Right lung (tissue), 5 donors: ENCODE data around the gene KCNK4. TPM values are rescaled to one million over a fixed set of nuclear protein-coding genes. Genes with fewer than 3 reads are reported as not detected.

Experiments used
- DNase-seq, 2 donors: peaks; one replicate each; pipeline ENCODE4 v3.0.0-alpha.2; 2013
- polyA plus RNA-seq, 5 donors: library from polyadenylated mRNA; unstranded; fragments of 120-200 nt; gene quantifications; one replicate each; pipeline versions ENCODE4 v1.2.1 to v1.2.3, GENCODE V29; 2013; ENCODE audit warnings: inconsistent platforms in 1 of 5, low replicate concordance in 1 of 5; ENCODE audit not compliant: insufficient read length in 5 of 5, insufficient read depth in 1 of 5

The KCNK4 gene
- polyA plus RNA-seq, 5 donors = 0.09 to 0.10 TPM; not detected in 3

GRCh38 chr11:64289002-64289564 lies 2.0 kb upstream of the KCNK4 start:
- no peak for DNase-seq

- no peak for DNase-seq
Observed at GRCh38 chr11:64290352-64291261, 495 bp upstream of the KCNK4 start.

- DNase-seq = no peak
Observed at GRCh38 chr11:64291752-64292459, 804 bp downstream of the KCNK4 start.

GRCh38 chr11:64292460-64293254 lies 1.6 kb downstream of the KCNK4 start:
- no peak for DNase-seq

- DNase-seq = no peak
Observed at GRCh38 chr11:64294774-64295173, 3.7 kb downstream of the KCNK4 start.

- DNase-seq = no peak
Observed at GRCh38 chr11:64295760-64296159, 4.7 kb downstream of the KCNK4 start.

- no peak for DNase-seq
Observed at GRCh38 chr11:64296236-64296635, 5.1 kb downstream of the KCNK4 start.

- DNase-seq = no peak
Observed at GRCh38 chr11:64296830-64297698, 6.0 kb downstream of the KCNK4 start.

GRCh38 chr11:64297699-64298358 lies 6.7 kb downstream of the KCNK4 start:
- DNase-seq = no peak

GRCh38 chr11:64298966-64299846 lies 8.1 kb downstream of the KCNK4 start:
- no peak for DNase-seq

GRCh38 chr11:64299847-64300648 lies 8.9 kb downstream of the KCNK4 start, which contains the start of gene CATSPERZ:
TSS of gene CATSPERZ (plus strand) at chr11:64300358. CDS start at chr11:64300411, 53 bp downstream.
- DNase-seq = no peak

GRCh38 chr11:64303109-64304031 lies 12.3 kb downstream of the KCNK4 start:
- no peak for DNase-seq

- DNase-seq = no peak
Observed at GRCh38 chr11:64304032-64304315, 12.9 kb downstream of the KCNK4 start.

- DNase-seq = peak; percentile 76 to 79
Observed at GRCh38 chr11:64304316-64305072, 13.4 kb downstream of the KCNK4 start.

- DNase-seq = peak; percentile 98 to 99
Observed at GRCh38 chr11:64305075-64305690, 14.1 kb downstream of the KCNK4 start, which contains the start of gene ESRRA. TSS of gene ESRRA (plus strand) at chr11:64305524. CDS start at chr11:64307180, 1,656 bp downstream.
